Heart left ventricle (tissue), 16 donors: ENCODE measurements around the gene KCNAB1. TPM values are rescaled to one million over a fixed set of nuclear protein-coding genes. Genes with fewer than 3 reads are reported as not detected.
A peak's percentile ranks its signal among the peaks of the same experiment; 100 is the strongest.

Experiments
- ATAC-seq, 4 donors: fragments of 200-7000 bp; cut with Tn5 transposase; one replicate each; pipeline ENCODE4 v1.9.1; 2020 to 2022; ENCODE audit warnings: moderate library complexity in 4 of 4, mild to moderate bottlenecking in 3 of 4, moderate number of reproducible peaks in 1 of 4
- DNase-seq, 5 donors: peaks; one replicate each; pipeline ENCODE4 v3.0.0-alpha.2; 2020
- H3K27ac ChIP-seq, 12 donors: fragments of 200-600 bp; sonication (generic) in 4 of 12; one replicate each; pipeline versions ENCODE4 v1.5.0 to v1.8.0; 2016 to 2022; ENCODE audit warnings: mild to moderate bottlenecking in 2 of 12
- H3K27me3 ChIP-seq, 9 donors: fragments of 200-600 bp; sonication (generic) in 2 of 9; one replicate each; pipeline versions ENCODE4 v1.5.1 to v1.8.0; 2016 to 2022; ENCODE audit warnings: mild to moderate bottlenecking in 3 of 9
- H3K36me3 ChIP-seq, 9 donors: fragments of 200-600 bp; sonication (generic) in 2 of 9; one replicate each; pipeline versions ENCODE4 v1.5.0 to v1.8.0; 2018 to 2022; ENCODE audit warnings: mild to moderate bottlenecking in 2 of 9
- H3K4me1 ChIP-seq, 12 donors: fragments of 200-600 bp; sonication (generic) in 4 of 12; one replicate each; pipeline versions ENCODE4 v1.5.0 to v1.8.0; 2016 to 2022; ENCODE audit warnings: mild to moderate bottlenecking in 3 of 12
- H3K4me3 ChIP-seq, 12 donors: fragments of 200-600 bp; sonication (generic) in 4 of 12; one replicate each; pipeline versions ENCODE4 v1.5.0 to v1.8.0; 2017 to 2022; ENCODE audit warnings: mild to moderate bottlenecking in 9 of 12, moderate library complexity in 4 of 12
- H3K9me3 ChIP-seq, 12 donors: fragments of 200-600 bp; sonication (generic) in 4 of 12; one replicate each; pipeline versions ENCODE4 v1.5.0 to v1.8.0; 2016 to 2022; ENCODE audit warnings: mild to moderate bottlenecking in 1 of 12
- CTCF ChIP-seq, 12 donors: fragments of 200-600 bp; sonication (generic) in 4 of 12; IDR thresholded peaks; one replicate each; pipeline versions ENCODE4 v1.5.0 to v1.8.0; 2018 to 2022; ENCODE audit warnings: antibody characterized with exemption in 12 of 12, mild to moderate bottlenecking in 5 of 12
- POLR2A ChIP-seq, 2 donors: fragments of 450-650 bp; IDR thresholded peaks; one replicate each; pipeline ENCODE4 v1.6.1; 2017; ENCODE audit warnings: antibody characterized with exemption in 2 of 2, mild to moderate bottlenecking in 2 of 2, moderate library complexity in 2 of 2
- WGBS, 4 donors: extraction: QIAGEN DNeasy Blood & Tissue Kit in 2 of 4; methylation state at CpG; one replicate each; pipeline versions ENCODE4 v1.1.5 to v1.1.7; 2013 to 2018; 5-methylcytosine and 5-hydroxymethylcytosine counted together
- intact Hi-C, 10 donors: fragments of 100-400 bp; cut with DNase I; formaldehyde crosslinking; loops; one replicate each; pipeline versions ENCODE4 v1.11.1 to v1.14.2; 2022
- polyA plus RNA-seq, 2 donors: library from polyadenylated mRNA; stranded (reverse); fragments of 200-250 nt; gene quantifications; one replicate each; pipeline ENCODE4 v1.2.3, GENCODE V29; 2013
- total RNA-seq, 9 donors: library from RNA; depleted of rRNA in 2 of 9; stranded (reverse); fragments of >200 nt in 2 of 9; fragmentation: NEBNext Ultra II Directional in 3 of 9; extraction: Animal tissue kit (Norgen Biotek cat#: 25700) in 3 of 9; gene quantifications; one replicate each; pipeline versions ENCODE4 v1.1.0 to v1.2.4, GENCODE V29; 2016 to 2023
- donor health status: ischemic (EF 13 %, LVEDD 7.1; RV severe dilation, severe dysfunction).
- donor health status: healthy with polysubstance abuse.
- donor health status: DM: no; HTN: yes; CAD: no.
- donor health status: DM: no; HTN: no; CAD: no.
- donor health status: ischemic (EF 25% LVEDD 6.9; RV normal size, moderate dysfunction).
- donor health status: ischemic (EF 25% LVEDD 5.7; RV mildly dilated, moderate dysfunction).
- donor health status: healthy.
- donor health status: DM: yes; HTN: yes; CAD: no.
- donor health status: ischemic (EF 35%, LVEDD 5.7; RV mildly dilated, moderate dysfunction).
- donor health status: nonischemic (EF 11% LVEDD 7.7; RV severe dilation, severe dysfunction).
- donor health status: DM: yes; HTN: yes; CAD: no.
- donor health status: PGD.
- donor health status: ischemic (EF 29% LVEDD 5.4; RV normal size, mild dysfunction).
- donor health status: nonischemic (EF 23%, LVEDD 6.1; RV moderate dilation, normal function).

Gene KCNAB1
- total and polyA plus RNA-seq, 11 donors: 1.1 to 3.5 (median 2.3) TPM

GRCh38 chr3:156358232-156358631 is 237.9 kb downstream of the KCNAB1 start:
- no peak overlapping the region for H3K27ac ChIP-seq
- WGBS, 4 donors: 84 to 87% (median 85%) methylated on average over 2 of the region's 2 CpGs
- H3K4me1 ChIP-seq: peaks cover 0 to 14% (median 0%) of the 10 kb centered on the region in 12 donors
- no peak overlapping the region for H3K4me3 ChIP-seq
- intact Hi-C loops: no loop called here
- H3K36me3 ChIP-seq: no peaks in the 10 kb centered on the region
- ATAC-seq: no peak
- no peaks in the 10 kb centered on the region for H3K27me3 ChIP-seq
- no peaks in the 10 kb centered on the region for H3K9me3 ChIP-seq
- DNase-seq: no peak
- TF ChIP-seq CTCF (IDR thresholded peaks at IDR 0.05) (no peak), POLR2A (IDR thresholded peaks at IDR 0.05) (no peak)

GRCh38 chr3:156359368-156359767 is 239.0 kb downstream of the KCNAB1 start:
- no peaks in the 10 kb centered on the region for H3K27me3 ChIP-seq
- H3K4me3 ChIP-seq: no peak overlapping the region
- intact Hi-C loops: no loop called here
- H3K4me1 ChIP-seq: peaks cover 0 to 14% (median 0%) of the 10 kb centered on the region in 12 donors
- DNase-seq (no peak), ATAC-seq (no peak)
- no peaks in the 10 kb centered on the region for H3K9me3 ChIP-seq
- no peaks in the 10 kb centered on the region for H3K36me3 ChIP-seq
- TF ChIP-seq POLR2A (IDR thresholded peaks at IDR 0.05) (no peak), CTCF (IDR thresholded peaks at IDR 0.05) (no peak)
- no peak overlapping the region for H3K27ac ChIP-seq
- WGBS, 4 donors: 54 to 80% (median 73%) methylated on average over 3 of the region's 3 CpGs

- peaks cover 0 to 14% (median 0%) of the 10 kb centered on the region in 12 donors for H3K4me1 ChIP-seq
- peaks cover 0 to 3% (median 0%) of the 10 kb centered on the region in 9 donors for H3K27me3 ChIP-seq
- intact Hi-C loops: no loop called here
- DNase-seq (no peak), ATAC-seq (no peak)
- 83 to 97% (median 93%) methylated on average over 4 of the region's 4 CpGs for WGBS, 4 donors
- H3K36me3 ChIP-seq: no peaks in the 10 kb centered on the region
- TF ChIP-seq CTCF (IDR thresholded peaks at IDR 0.05): no peak
- TF ChIP-seq POLR2A (IDR thresholded peaks at IDR 0.05): no peak
- H3K27ac ChIP-seq: no peak overlapping the region
- no peaks in the 10 kb centered on the region for H3K9me3 ChIP-seq
- no peak overlapping the region for H3K4me3 ChIP-seq
These were observed 239.7 kb downstream of the KCNAB1 start for GRCh38 chr3:156360083-156360482.

GRCh38 chr3:156360963-156361362 is 240.6 kb downstream of the KCNAB1 start:
- TF ChIP-seq POLR2A (IDR thresholded peaks at IDR 0.05): no peak
- no peak for TF ChIP-seq CTCF (IDR thresholded peaks at IDR 0.05)
- peaks cover 0 to 3% (median 0%) of the 10 kb centered on the region in 9 donors for H3K27me3 ChIP-seq
- DNase-seq (no peak), ATAC-seq (peak in 2 of 4 donors; percentile 20 to 33)
- H3K9me3 ChIP-seq: no peaks in the 10 kb centered on the region
- 60 to 77% (median 69%) methylated on average over 5 of the region's 5 CpGs for WGBS, 4 donors
- H3K4me1 ChIP-seq: peaks cover 0 to 14% (median 0%) of the 10 kb centered on the region in 12 donors
- H3K27ac ChIP-seq: no peak overlapping the region
- intact Hi-C loops: no loop called here
- H3K4me3 ChIP-seq: no peak overlapping the region
- no peaks in the 10 kb centered on the region for H3K36me3 ChIP-seq
